HepG2 (cell line): ENCODE measurements around the gene C18orf63. TPM values are rescaled to one million over a fixed set of nuclear protein-coding genes. Genes with fewer than 3 reads are reported as not detected.

Source experiments
- BORCS8-MEF2B ChIP-seq: sonication (generic); formaldehyde crosslinking; IDR thresholded peaks from 2 replicates; pipeline ENCODE4 v1.8.0; 2022; ENCODE audit warnings: mild to moderate bottlenecking, missing genetic modification reagents
- CEBPB ChIP-seq: IDR thresholded peaks from 2 replicates; pipeline ENCODE4 v1.6.1; 2011; ENCODE audit warnings: low read depth, low read length, improper control_type of control experiment, borderline replicate concordance
- KDM1A ChIP-seq: IDR thresholded peaks from 2 replicates; pipeline ENCODE4 v1.6.1; 2016; ENCODE audit warnings: missing compliant biosample characterization
- MTA3 ChIP-seq: sonication (generic); formaldehyde crosslinking; IDR thresholded peaks from 2 replicates; pipeline ENCODE4 v1.4.0; 2020; ENCODE audit warnings: missing genetic modification reagents
- RARA ChIP-seq: IDR thresholded peaks from 2 replicates; pipeline ENCODE4 v1.6.1; 2016; ENCODE audit warnings: missing genetic modification reagents, missing compliant biosample characterization
- ZNF430 ChIP-seq: sonication (generic); formaldehyde crosslinking; IDR thresholded peaks from 2 replicates; pipeline ENCODE4 v1.9.0; 2021; ENCODE audit warnings: mild to moderate bottlenecking, missing genetic modification reagents
- ZNF564 ChIP-seq: sonication (generic); formaldehyde crosslinking; IDR thresholded peaks from 2 replicates; pipeline ENCODE4 v1.8.1; 2023; ENCODE audit warnings: mild to moderate bottlenecking, missing genetic modification reagents
- ZNF589 ChIP-seq: sonication (generic); formaldehyde crosslinking; conservative IDR thresholded peaks from 2 replicates; pipeline ENCODE4 v1.8.0; 2022; ENCODE audit warnings: mild to moderate bottlenecking, moderate library complexity, missing genetic modification reagents
- ZSCAN30 ChIP-seq: sonication (generic); formaldehyde crosslinking; IDR thresholded peaks from 2 replicates; pipeline ENCODE4 v1.5.0; 2020; ENCODE audit warnings: mild to moderate bottlenecking, missing genetic modification reagents
- polyA plus RNA-seq, 8 experiments: library from polyadenylated mRNA; depleted of rRNA in 3 of 8; stranded (reverse) in 7 of 8; unstranded in 1 of 8; fragments of >200 nt; fragmentation: Illumina TruSeq in 4 of 8; extraction: Trizol in 4 of 8; gene quantifications; 2 replicates each; pipeline versions ENCODE4 v1.2.1 to v1.2.3, GENCODE V29; 2011 to 2016; ENCODE audit warnings: low read depth in 4 of 8, missing spikeins in 1 of 8, mixed read lengths in 1 of 8; ENCODE audit not compliant: insufficient read depth in 1 of 8
- total RNA-seq, 5 experiments: library from RNA; depleted of rRNA; stranded (reverse); fragments of >200 nt; fragmentation: Illumina TruSeq; extraction: Trizol; gene quantifications; 2 replicates each; pipeline ENCODE4 v1.2.3, GENCODE V29; 2016; ENCODE audit warnings: low read depth in 1 of 5
- TF ChIP-seq, protein P1 (sequence below): sonication (generic); formaldehyde crosslinking; IDR thresholded peaks from 2 replicates; pipeline ENCODE4 v1.9.0; 2021; ENCODE audit warnings: missing genetic modification reagents, mild to moderate bottlenecking, borderline replicate concordance
- TF ChIP-seq, protein P2 (sequence below): IDR thresholded peaks from 2 replicates; pipeline ENCODE4 v1.6.1; 2016; ENCODE audit warnings: missing genetic modification reagents, missing compliant biosample characterization
- TF ChIP-seq, protein P3 (sequence below): sonication (generic); formaldehyde crosslinking; IDR thresholded peaks from 2 replicates; pipeline ENCODE4 v1.5.1; 2020; ENCODE audit warnings: missing genetic modification reagents, mild to moderate bottlenecking, borderline replicate concordance
- TF ChIP-seq, protein P4 (sequence below): sonication (generic); formaldehyde crosslinking; IDR thresholded peaks from 2 replicates; pipeline ENCODE4 v1.4.0; 2020; ENCODE audit warnings: mild to moderate bottlenecking, missing genetic modification reagents
- TF ChIP-seq, protein P5 (sequence below): sonication (generic); formaldehyde crosslinking; IDR thresholded peaks from 2 replicates; pipeline ENCODE4 v1.4.0; 2020; ENCODE audit warnings: missing genetic modification reagents, mild to moderate bottlenecking, borderline replicate concordance
- TF ChIP-seq, protein P6 (sequence below): sonication (generic); formaldehyde crosslinking; conservative IDR thresholded peaks from 2 replicates; pipeline ENCODE4 v1.8.1; 2023; ENCODE audit warnings: missing genetic modification reagents
- TF ChIP-seq, protein P7 (sequence below): sonication (generic); formaldehyde crosslinking; IDR thresholded peaks from 2 replicates; pipeline ENCODE4 v1.4.0; 2020; ENCODE audit warnings: missing genetic modification reagents

The C18orf63 gene
- total and polyA plus RNA-seq, 2 of the 13 experiments (the other 11 are each of a cell fraction or from before 2014, with no cell fraction given): 0.01 TPM; not detected in 1

DNA sequence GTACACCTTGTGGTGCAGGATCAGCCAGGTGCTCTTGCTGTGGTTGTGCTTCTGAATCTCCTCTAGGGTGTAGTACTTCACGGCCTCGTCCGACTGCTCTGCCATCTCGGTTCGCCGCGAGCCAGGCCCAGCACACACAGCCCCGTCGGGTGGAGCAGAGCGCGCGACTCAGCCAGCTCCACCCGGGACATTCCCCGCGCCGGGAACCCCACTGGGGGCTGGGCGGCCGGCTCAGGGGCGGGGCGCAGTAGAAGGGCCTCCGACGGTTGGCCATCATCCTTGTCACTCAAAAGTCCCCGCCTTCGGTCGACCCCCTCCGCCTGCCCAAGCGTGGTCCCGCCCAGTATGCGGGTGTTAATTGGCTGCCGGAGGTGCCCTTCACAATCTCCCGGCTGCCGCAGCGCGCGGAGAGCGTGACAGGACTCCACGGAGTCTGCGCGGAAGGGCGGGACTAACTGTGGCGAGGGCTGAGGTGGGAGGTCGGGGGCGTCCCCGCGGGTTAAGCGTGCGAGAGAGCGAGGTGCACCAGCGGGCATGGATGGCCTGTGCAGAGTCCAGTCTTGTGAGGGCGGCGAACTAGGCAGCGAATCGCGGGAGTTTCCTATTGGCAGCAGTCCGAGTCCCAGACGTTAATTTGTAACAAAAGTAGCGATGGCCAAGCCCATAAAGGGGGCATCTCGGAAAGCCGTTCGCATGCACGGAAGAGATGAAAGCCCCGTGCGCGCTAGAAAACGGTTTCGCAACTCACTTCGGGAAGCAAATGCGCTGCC is 23.7 kb upstream of the C18orf63 start, which contains the start of gene CYB5A (continued):
- TF ChIP-seq BORCS8-MEF2B (CRISPR knock-in tag) (no peak), ZNF589 (CRISPR knock-in tag) (no peak), CEBPB (peak; percentile 96), ZNF564 (CRISPR knock-in tag) (no peak), KDM1A (CRISPR knock-in tag) (no peak), ZSCAN30 (CRISPR knock-in tag) (0 out of 2 replicates have a peak, but pooled peaks have one; percentile 21), ZNF430 (CRISPR knock-in tag) (peak; percentile 63; the same call in 1 of the 2 replicates), RARA (peak; percentile 90), MTA3 (CRISPR knock-in tag) (no peak)
- TF ChIP-seq, protein P1, sequence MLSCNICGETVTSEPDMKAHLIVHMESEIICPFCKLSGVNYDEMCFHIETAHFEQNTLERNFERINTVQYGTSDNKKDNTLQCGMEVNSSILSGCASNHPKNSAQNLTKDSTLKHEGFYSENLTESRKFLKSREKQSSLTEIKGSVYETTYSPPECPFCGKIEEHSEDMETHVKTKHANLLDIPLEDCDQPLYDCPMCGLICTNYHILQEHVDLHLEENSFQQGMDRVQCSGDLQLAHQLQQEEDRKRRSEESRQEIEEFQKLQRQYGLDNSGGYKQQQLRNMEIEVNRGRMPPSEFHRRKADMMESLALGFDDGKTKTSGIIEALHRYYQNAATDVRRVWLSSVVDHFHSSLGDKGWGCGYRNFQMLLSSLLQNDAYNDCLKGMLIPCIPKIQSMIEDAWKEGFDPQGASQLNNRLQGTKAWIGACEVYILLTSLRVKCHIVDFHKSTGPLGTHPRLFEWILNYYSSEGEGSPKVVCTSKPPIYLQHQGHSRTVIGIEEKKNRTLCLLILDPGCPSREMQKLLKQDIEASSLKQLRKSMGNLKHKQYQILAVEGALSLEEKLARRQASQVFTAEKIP (CRISPR knock-in tag): no peak
- TF ChIP-seq, protein P2, sequence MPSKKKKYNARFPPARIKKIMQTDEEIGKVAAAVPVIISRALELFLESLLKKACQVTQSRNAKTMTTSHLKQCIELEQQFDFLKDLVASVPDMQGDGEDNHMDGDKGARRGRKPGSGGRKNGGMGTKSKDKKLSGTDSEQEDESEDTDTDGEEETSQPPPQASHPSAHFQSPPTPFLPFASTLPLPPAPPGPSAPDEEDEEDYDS: peak; percentile 93
- TF ChIP-seq, protein P3, sequence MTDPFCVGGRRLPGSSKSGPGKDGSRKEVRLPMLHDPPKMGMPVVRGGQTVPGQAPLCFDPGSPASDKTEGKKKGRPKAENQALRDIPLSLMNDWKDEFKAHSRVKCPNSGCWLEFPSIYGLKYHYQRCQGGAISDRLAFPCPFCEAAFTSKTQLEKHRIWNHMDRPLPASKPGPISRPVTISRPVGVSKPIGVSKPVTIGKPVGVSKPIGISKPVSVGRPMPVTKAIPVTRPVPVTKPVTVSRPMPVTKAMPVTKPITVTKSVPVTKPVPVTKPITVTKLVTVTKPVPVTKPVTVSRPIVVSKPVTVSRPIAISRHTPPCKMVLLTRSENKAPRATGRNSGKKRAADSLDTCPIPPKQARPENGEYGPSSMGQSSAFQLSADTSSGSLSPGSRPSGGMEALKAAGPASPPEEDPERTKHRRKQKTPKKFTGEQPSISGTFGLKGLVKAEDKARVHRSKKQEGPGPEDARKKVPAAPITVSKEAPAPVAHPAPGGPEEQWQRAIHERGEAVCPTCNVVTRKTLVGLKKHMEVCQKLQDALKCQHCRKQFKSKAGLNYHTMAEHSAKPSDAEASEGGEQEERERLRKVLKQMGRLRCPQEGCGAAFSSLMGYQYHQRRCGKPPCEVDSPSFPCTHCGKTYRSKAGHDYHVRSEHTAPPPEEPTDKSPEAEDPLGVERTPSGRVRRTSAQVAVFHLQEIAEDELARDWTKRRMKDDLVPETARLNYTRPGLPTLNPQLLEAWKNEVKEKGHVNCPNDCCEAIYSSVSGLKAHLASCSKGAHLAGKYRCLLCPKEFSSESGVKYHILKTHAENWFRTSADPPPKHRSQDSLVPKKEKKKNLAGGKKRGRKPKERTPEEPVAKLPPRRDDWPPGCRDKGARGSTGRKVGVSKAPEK (CRISPR knock-in tag): no peak
- TF ChIP-seq, protein P4, sequence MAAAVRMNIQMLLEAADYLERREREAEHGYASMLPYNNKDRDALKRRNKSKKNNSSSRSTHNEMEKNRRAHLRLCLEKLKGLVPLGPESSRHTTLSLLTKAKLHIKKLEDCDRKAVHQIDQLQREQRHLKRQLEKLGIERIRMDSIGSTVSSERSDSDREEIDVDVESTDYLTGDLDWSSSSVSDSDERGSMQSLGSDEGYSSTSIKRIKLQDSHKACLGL (CRISPR knock-in tag): 0 out of 2 replicates have a peak, but pooled peaks have one; percentile 17
- TF ChIP-seq, protein P5, sequence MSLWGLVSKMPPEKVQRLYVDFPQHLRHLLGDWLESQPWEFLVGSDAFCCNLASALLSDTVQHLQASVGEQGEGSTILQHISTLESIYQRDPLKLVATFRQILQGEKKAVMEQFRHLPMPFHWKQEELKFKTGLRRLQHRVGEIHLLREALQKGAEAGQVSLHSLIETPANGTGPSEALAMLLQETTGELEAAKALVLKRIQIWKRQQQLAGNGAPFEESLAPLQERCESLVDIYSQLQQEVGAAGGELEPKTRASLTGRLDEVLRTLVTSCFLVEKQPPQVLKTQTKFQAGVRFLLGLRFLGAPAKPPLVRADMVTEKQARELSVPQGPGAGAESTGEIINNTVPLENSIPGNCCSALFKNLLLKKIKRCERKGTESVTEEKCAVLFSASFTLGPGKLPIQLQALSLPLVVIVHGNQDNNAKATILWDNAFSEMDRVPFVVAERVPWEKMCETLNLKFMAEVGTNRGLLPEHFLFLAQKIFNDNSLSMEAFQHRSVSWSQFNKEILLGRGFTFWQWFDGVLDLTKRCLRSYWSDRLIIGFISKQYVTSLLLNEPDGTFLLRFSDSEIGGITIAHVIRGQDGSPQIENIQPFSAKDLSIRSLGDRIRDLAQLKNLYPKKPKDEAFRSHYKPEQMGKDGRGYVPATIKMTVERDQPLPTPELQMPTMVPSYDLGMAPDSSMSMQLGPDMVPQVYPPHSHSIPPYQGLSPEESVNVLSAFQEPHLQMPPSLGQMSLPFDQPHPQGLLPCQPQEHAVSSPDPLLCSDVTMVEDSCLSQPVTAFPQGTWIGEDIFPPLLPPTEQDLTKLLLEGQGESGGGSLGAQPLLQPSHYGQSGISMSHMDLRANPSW (CRISPR knock-in tag): no peak; the same call in 1 of the 2 replicates
- TF ChIP-seq, protein P6, sequence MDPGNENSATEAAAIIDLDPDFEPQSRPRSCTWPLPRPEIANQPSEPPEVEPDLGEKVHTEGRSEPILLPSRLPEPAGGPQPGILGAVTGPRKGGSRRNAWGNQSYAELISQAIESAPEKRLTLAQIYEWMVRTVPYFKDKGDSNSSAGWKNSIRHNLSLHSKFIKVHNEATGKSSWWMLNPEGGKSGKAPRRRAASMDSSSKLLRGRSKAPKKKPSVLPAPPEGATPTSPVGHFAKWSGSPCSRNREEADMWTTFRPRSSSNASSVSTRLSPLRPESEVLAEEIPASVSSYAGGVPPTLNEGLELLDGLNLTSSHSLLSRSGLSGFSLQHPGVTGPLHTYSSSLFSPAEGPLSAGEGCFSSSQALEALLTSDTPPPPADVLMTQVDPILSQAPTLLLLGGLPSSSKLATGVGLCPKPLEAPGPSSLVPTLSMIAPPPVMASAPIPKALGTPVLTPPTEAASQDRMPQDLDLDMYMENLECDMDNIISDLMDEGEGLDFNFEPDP (CRISPR knock-in tag): no peak
- TF ChIP-seq, protein P7, sequence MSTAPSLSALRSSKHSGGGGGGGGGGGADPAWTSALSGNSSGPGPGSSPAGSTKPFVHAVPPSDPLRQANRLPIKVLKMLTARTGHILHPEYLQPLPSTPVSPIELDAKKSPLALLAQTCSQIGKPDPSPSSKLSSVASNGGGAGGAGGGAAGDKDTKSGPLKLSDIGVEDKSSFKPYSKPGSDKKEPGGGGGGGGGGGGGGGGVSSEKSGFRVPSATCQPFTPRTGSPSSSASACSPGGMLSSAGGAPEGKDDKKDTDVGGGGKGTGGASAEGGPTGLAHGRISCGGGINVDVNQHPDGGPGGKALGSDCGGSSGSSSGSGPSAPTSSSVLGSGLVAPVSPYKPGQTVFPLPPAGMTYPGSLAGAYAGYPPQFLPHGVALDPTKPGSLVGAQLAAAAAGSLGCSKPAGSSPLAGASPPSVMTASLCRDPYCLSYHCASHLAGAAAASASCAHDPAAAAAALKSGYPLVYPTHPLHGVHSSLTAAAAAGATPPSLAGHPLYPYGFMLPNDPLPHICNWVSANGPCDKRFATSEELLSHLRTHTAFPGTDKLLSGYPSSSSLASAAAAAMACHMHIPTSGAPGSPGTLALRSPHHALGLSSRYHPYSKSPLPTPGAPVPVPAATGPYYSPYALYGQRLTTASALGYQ (CRISPR knock-in tag): peak; percentile 52; the same call in 1 of the 2 replicates
